HEK293 (cell line): Measurements from ENCODE around the gene THAP11.

Experiments
- CTCF ChIA-PET: fragments of 350-600 bp; formaldehyde crosslinking; extraction: SDS; loops from one replicate; lab custom pipeline; 2021; ENCODE audit warnings: antibody characterized with exemption; lab: Yijun Ruan, JAX
- POLR2A ChIA-PET: fragments of 300-600 bp; formaldehyde crosslinking; extraction: SDS; loops from one replicate; lab custom pipeline; 2020; ENCODE audit warnings: antibody characterized with exemption, inconsistent platforms; lab: Yijun Ruan, JAX
- H3K27ac ChIP-seq: fragments of 200-500 bp; sonication (Bioruptor generic); 2 replicates; pipeline ENCODE4 v1.5.1; 2014; ENCODE audit warnings: low read depth, low read length, control low read depth, inconsistent platforms; ENCODE audit errors: extremely low read depth
- H3K36me3 ChIP-seq, 2 experiments: fragments of 200-500 bp in 1 of 2; sonication (Bioruptor generic) in 1 of 2; 1 replicate in 1 of 2; 2 replicates in 1 of 2; pipeline ENCODE4 v1.5.1; 2014 to 2017; ENCODE audit warnings: inconsistent platforms in 2 of 2, low read length in 2 of 2; ENCODE audit not compliant: control insufficient read depth in 2 of 2, insufficient read depth in 1 of 2
- H3K4me1 ChIP-seq: fragments of 200-500 bp; sonication (Bioruptor generic); 2 replicates; pipeline ENCODE4 v1.5.1; 2014; ENCODE audit warnings: mild to moderate bottlenecking, low read length, inconsistent platforms; ENCODE audit not compliant: control insufficient read depth, insufficient read depth
- H3K4me3 ChIP-seq: 2 replicates; pipeline ENCODE4 v1.5.1; 2011; ENCODE audit warnings: low read depth, mild to moderate bottlenecking, control low read depth, low read length, moderate library complexity
- H3K9me3 ChIP-seq: fragments of 200-500 bp; sonication (Bioruptor generic); 2 replicates; pipeline ENCODE4 v1.5.1; 2014; ENCODE audit warnings: low read depth, low read length, inconsistent platforms; ENCODE audit not compliant: control insufficient read depth, insufficient read depth
- HOXD13 ChIP-seq: sonication (generic); formaldehyde crosslinking; IDR thresholded peaks from 2 replicates; pipeline ENCODE4 v1.8.0; 2022; ENCODE audit warnings: missing genetic modification reagents, borderline replicate concordance
- KLF16 ChIP-seq: fragments of 450-650 bp; formaldehyde crosslinking; IDR thresholded peaks from 2 replicates; pipeline ENCODE4 v1.5.1; 2017; ENCODE audit warnings: missing biosample characterization, missing genetic modification characterization
- KLF9 ChIP-seq: fragments of 450-650 bp; formaldehyde crosslinking; IDR thresholded peaks from 2 replicates; pipeline ENCODE4 v1.5.1; 2016; ENCODE audit warnings: missing biosample characterization, missing genetic modification characterization, low read depth
- ZNF10 ChIP-seq: fragments of 450-650 bp; formaldehyde crosslinking; IDR thresholded peaks from 2 replicates; pipeline ENCODE4 v1.5.1; 2017; ENCODE audit warnings: missing biosample characterization, missing genetic modification characterization
- ZNF792 ChIP-seq: fragments of 450-650 bp; formaldehyde crosslinking; IDR thresholded peaks from 2 replicates; pipeline ENCODE4 v1.5.1; 2016; ENCODE audit warnings: missing biosample characterization, missing genetic modification characterization
- TF ChIP-seq, protein P1 (sequence below): fragments of 450-650 bp; formaldehyde crosslinking; optimal IDR thresholded peaks from 2 replicates; pipeline ENCODE3; 2016; ENCODE audit warnings: missing biosample characterization, mild to moderate bottlenecking, missing genetic modification characterization
- TF ChIP-seq, protein P2 (sequence below): fragments of 450-650 bp; formaldehyde crosslinking; IDR thresholded peaks from 2 replicates; pipeline ENCODE4 v1.5.1; 2017; ENCODE audit warnings: missing biosample characterization, mild to moderate bottlenecking, missing genetic modification characterization, moderate library complexity
- TF ChIP-seq, protein P3 (sequence below): fragments of 450-650 bp; formaldehyde crosslinking; IDR thresholded peaks from 2 replicates; pipeline ENCODE4 v1.5.1; 2017; ENCODE audit warnings: missing biosample characterization, missing genetic modification characterization
- TF ChIP-seq, protein P4 (sequence below): fragments of 450-650 bp; formaldehyde crosslinking; IDR thresholded peaks from 2 replicates; pipeline ENCODE4 v1.5.0; 2017; ENCODE audit warnings: missing biosample characterization, missing genetic modification characterization, borderline replicate concordance

THAP11 gene

DNA sequence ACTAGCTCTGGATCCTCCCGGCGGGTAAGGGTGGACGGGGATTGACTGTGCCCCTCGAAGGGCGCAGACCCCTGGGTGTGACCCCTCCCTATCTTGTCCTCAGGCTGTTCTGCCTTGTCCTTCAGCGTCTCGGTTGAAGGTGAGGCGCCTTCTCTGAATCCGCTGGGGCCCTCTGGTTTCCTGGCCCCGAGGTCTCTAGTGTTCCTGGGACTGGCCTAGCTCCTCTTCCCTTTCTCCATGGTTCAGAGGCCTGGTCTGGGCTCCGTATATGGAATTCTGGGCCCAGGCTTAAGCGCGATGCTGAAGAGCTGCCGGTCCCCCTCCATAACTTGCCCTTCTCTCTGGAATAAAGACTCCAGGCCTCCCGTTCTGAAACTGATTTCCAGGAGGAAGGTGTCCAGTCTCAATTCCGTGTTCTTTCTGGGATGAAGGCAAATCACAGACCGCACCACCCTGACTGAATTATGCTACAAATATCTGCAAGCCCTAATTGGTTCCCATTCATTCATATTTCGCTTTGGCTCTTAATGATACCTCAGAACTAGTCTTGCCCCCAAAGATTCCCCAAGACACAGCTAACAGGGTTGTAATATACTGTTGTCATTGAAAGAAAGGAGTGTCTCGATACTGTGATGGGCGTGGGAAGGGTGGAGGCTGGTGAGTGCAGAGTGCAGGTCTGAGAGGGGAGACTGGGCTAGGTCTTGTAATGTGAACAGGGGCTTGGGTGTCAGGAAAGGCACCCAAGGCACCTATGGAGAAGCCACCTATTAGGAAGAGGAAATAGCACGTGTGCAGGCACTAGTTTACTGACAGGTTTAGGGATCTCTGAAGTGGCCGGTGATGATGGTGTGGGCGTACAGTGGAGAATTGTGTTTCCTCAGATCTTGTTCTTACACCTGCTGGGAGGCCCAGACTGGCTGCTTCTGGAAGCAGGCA is 31.6 kb downstream of the THAP11 start (continued):
- TF ChIP-seq KLF16 (tag by site-specific recombination), result no peak
- TF ChIP-seq, all 188 proteins: peak for 5

DNA sequence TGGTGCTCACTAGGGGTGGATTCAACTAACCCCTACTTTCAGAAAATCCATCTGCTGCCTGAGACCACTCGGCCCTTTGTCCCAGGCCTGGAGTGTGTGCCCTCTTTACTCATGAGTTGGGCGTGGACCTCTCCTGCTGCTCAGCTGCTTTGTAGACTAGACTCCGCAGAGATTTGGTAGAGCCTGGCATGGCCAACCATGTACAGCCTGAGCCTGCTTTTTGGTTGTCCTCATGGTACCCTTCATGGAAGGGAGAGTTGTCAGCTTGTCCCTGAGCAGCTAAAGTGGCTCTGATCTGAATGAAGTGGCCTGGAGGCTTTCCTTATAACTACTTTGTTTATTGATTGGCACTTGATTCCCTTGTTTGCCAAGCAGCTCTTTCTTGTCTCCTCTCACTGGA is 32.3 kb downstream of the THAP11 start:
- Histone ChIP-seq H3K4me1 (no peaks in the 10 kb centered on the region), H3K4me3 (peak overlapping the region; percentile 79), H3K36me3 (peaks cover 0 to 78% of the 10 kb centered on the region in 2 experiments), H3K27ac (no peak overlapping the region; the same call in 1 of the 2 replicates), H3K9me3 (no peaks in the 10 kb centered on the region)
- CTCF ChIA-PET, result interaction anchor here (0.6 to 1.9 kb wide), 4 partner anchors 9 to 202 kb away, joined by 4 to 13 read pairs (median 8); partner anchors contain the start of gene NRN1L
- POLR2A ChIA-PET, result interaction anchor here (1.7 kb wide), 2 partner anchors 10 to 28 kb away, joined by 4 to 6 read pairs; partner anchors contain the start of genes NRN1L and NUTF2
- no peak for TF ChIP-seq ZNF10 (tag by site-specific recombination)
- TF ChIP-seq, protein P1, sequence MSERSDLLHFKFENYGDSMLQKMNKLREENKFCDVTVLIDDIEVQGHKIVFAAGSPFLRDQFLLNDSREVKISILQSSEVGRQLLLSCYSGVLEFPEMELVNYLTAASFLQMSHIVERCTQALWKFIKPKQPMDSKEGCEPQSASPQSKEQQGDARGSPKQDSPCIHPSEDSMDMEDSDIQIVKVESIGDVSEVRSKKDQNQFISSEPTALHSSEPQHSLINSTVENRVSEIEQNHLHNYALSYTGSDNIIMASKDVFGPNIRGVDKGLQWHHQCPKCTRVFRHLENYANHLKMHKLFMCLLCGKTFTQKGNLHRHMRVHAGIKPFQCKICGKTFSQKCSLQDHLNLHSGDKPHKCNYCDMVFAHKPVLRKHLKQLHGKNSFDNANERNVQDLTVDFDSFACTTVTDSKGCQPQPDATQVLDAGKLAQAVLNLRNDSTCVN (tag by site-specific recombination), result no peak
- TF ChIP-seq, protein P2, sequence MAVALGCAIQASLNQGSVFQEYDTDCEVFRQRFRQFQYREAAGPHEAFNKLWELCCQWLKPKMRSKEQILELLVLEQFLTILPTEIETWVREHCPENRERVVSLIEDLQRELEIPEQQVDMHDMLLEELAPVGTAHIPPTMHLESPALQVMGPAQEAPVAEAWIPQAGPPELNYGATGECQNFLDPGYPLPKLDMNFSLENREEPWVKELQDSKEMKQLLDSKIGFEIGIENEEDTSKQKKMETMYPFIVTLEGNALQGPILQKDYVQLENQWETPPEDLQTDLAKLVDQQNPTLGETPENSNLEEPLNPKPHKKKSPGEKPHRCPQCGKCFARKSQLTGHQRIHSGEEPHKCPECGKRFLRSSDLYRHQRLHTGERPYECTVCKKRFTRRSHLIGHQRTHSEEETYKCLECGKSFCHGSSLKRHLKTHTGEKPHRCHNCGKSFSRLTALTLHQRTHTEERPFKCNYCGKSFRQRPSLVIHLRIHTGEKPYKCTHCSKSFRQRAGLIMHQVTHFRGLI (tag by site-specific recombination), result peak; percentile 93

DNA sequence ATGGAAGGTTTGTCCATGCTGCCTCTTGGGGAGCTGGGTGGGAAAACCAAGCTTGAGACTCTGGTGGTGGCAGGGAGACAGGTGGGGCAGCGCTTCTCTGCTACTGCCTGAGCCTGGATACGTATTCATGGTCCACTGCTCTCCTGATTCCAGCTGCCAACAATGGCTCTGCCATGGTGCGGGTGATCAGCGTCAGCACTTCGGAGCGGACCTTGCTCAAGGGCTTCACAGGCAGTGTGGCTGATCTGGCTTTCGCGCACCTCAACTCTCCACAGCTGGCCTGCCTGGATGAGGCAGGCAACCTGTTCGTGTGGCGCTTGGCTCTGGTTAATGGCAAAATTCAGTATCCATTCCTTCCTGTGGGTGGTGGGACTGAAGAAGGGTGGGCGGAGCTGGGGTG is 34.9 kb downstream of the THAP11 start:
- Histone ChIP-seq H3K4me1 (no peaks in the 10 kb centered on the region), H3K4me3 (no peak overlapping the region), H3K36me3 (peaks cover 0 to 80% of the 10 kb centered on the region in 2 experiments; a peak in 2 of 3 replicates), H3K27ac (no peak overlapping the region), H3K9me3 (no peaks in the 10 kb centered on the region)
- CTCF ChIA-PET, result interaction anchor here (0.6 to 1.6 kb wide), 2 partner anchors 61 to 310 kb away, joined by 3 to 7 read pairs; no protein-coding TSS in a partner anchor
- POLR2A ChIA-PET, result no interaction called here
- TF ChIP-seq, protein P3, sequence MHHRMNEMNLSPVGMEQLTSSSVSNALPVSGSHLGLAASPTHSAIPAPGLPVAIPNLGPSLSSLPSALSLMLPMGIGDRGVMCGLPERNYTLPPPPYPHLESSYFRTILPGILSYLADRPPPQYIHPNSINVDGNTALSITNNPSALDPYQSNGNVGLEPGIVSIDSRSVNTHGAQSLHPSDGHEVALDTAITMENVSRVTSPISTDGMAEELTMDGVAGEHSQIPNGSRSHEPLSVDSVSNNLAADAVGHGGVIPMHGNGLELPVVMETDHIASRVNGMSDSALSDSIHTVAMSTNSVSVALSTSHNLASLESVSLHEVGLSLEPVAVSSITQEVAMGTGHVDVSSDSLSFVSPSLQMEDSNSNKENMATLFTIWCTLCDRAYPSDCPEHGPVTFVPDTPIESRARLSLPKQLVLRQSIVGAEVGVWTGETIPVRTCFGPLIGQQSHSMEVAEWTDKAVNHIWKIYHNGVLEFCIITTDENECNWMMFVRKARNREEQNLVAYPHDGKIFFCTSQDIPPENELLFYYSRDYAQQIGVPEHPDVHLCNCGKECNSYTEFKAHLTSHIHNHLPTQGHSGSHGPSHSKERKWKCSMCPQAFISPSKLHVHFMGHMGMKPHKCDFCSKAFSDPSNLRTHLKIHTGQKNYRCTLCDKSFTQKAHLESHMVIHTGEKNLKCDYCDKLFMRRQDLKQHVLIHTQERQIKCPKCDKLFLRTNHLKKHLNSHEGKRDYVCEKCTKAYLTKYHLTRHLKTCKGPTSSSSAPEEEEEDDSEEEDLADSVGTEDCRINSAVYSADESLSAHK (tag by site-specific recombination), result no peak
- TF ChIP-seq ZNF792 (tag by site-specific recombination) (no peak), HOXD13 (CRISPR knock-in tag) (no peak), KLF9 (tag by site-specific recombination) (no peak)
- TF ChIP-seq, protein P4, sequence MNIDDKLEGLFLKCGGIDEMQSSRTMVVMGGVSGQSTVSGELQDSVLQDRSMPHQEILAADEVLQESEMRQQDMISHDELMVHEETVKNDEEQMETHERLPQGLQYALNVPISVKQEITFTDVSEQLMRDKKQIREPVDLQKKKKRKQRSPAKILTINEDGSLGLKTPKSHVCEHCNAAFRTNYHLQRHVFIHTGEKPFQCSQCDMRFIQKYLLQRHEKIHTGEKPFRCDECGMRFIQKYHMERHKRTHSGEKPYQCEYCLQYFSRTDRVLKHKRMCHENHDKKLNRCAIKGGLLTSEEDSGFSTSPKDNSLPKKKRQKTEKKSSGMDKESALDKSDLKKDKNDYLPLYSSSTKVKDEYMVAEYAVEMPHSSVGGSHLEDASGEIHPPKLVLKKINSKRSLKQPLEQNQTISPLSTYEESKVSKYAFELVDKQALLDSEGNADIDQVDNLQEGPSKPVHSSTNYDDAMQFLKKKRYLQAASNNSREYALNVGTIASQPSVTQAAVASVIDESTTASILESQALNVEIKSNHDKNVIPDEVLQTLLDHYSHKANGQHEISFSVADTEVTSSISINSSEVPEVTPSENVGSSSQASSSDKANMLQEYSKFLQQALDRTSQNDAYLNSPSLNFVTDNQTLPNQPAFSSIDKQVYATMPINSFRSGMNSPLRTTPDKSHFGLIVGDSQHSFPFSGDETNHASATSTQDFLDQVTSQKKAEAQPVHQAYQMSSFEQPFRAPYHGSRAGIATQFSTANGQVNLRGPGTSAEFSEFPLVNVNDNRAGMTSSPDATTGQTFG (tag by site-specific recombination), result no peak
